Endodermal cell (in vitro differentiated cells): ENCODE results near the gene FAM13B. TPM values are rescaled to one million over a fixed set of nuclear protein-coding genes. Genes with fewer than 3 reads are reported as not detected.
A peak's percentile ranks its signal among the peaks of the same experiment; 100 is the strongest.

Experiments
- DNase-seq: peaks from one replicate; pipeline ENCODE4 v3.0.0-alpha.2; 2017
- H3K27ac ChIP-seq: 2 replicates; pipeline ENCODE4 v1.5.1; 2013; ENCODE audit warnings: mild to moderate bottlenecking, low read depth, low read length, moderate library complexity
- H3K27me3 ChIP-seq: 2 replicates; pipeline ENCODE4 v1.6.1; 2013; ENCODE audit warnings: mild to moderate bottlenecking, low read length, moderate library complexity; ENCODE audit not compliant: insufficient read depth, control insufficient read depth, poor library complexity, severe bottlenecking
- H3K36me3 ChIP-seq: 2 replicates; pipeline ENCODE4 v1.7.0; 2013; ENCODE audit warnings: mild to moderate bottlenecking, low read length, moderate library complexity; ENCODE audit not compliant: control insufficient read depth, insufficient read depth
- H3K4me1 ChIP-seq: one replicate; pipeline ENCODE4 v1.7.0; 2013; ENCODE audit warnings: low read length; ENCODE audit not compliant: control insufficient read depth, insufficient read depth
- H3K4me3 ChIP-seq: 2 replicates; pipeline ENCODE4 v1.5.1; 2013; ENCODE audit warnings: mild to moderate bottlenecking, low read length, moderate library complexity
- H3K9ac ChIP-seq: 2 replicates; pipeline ENCODE4 v1.6.1; 2013; ENCODE audit warnings: mild to moderate bottlenecking, low read length, moderate library complexity; ENCODE audit not compliant: poor library complexity, severe bottlenecking; ENCODE audit errors: extremely low read depth
- H3K9me3 ChIP-seq: 2 replicates; pipeline ENCODE4 v1.6.1; 2013; ENCODE audit warnings: mild to moderate bottlenecking, low read length, moderate library complexity; ENCODE audit not compliant: control insufficient read depth
- H3K27ac Mint-ChIP-seq: 2 replicates; pipeline ENCODE4 v1.8.0; 2020; ENCODE audit warnings: mixed read lengths
- H3K27me3 Mint-ChIP-seq: 2 replicates; pipeline ENCODE4 v1.8.0; 2021; ENCODE audit warnings: mild to moderate bottlenecking, mixed read lengths; ENCODE audit not compliant: insufficient read depth
- H3K36me3 Mint-ChIP-seq: 2 replicates; pipeline ENCODE4 v1.8.0; 2020; ENCODE audit warnings: low read depth, mixed read lengths
- H3K4me1 Mint-ChIP-seq: 2 replicates; pipeline ENCODE4 v1.8.0; 2020; ENCODE audit warnings: mixed read lengths
- H3K4me3 Mint-ChIP-seq: 2 replicates; pipeline ENCODE4 v1.8.0; 2020; ENCODE audit warnings: mild to moderate bottlenecking, moderate library complexity, mixed read lengths
- H3K9me3 Mint-ChIP-seq: 2 replicates; pipeline ENCODE4 v1.8.0; 2020; ENCODE audit warnings: mild to moderate bottlenecking, mixed read lengths
- WGBS, 2 experiments: methylation state at CpG; one replicate each; pipeline versions ENCODE4 v1.1.5 to v1.1.7; 2013; ENCODE audit warnings: missing lambda C conversion rate in 2 of 2, mixed read lengths in 1 of 2; ENCODE audit not compliant: insufficient coverage in 1 of 2, insufficient read length in 1 of 2; 5-methylcytosine and 5-hydroxymethylcytosine counted together
- total RNA-seq, 2 donors: library from RNA; stranded (reverse); fragmentation: NEBNext Ultra II Directional in 1 of 2; extraction: Animal tissue kit (Norgen Biotek cat#: 25700) in 1 of 2; gene quantifications; 2 replicates in 1 of 2; 3 replicates in 1 of 2; pipeline ENCODE4 v1.2.1, GENCODE V29; 2021
- TF ChIP-seq, protein P1 (sequence below): fragments of 200-600 bp; sonication (generic); conservative IDR thresholded peaks from 2 replicates; pipeline ENCODE4 v1.5.0; 2021; ENCODE audit warnings: antibody characterized with exemption, mild to moderate bottlenecking

The FAM13B gene
- total RNA-seq, 2 donors from 2014 or later = 22.9 to 28.7 TPM

DNA sequence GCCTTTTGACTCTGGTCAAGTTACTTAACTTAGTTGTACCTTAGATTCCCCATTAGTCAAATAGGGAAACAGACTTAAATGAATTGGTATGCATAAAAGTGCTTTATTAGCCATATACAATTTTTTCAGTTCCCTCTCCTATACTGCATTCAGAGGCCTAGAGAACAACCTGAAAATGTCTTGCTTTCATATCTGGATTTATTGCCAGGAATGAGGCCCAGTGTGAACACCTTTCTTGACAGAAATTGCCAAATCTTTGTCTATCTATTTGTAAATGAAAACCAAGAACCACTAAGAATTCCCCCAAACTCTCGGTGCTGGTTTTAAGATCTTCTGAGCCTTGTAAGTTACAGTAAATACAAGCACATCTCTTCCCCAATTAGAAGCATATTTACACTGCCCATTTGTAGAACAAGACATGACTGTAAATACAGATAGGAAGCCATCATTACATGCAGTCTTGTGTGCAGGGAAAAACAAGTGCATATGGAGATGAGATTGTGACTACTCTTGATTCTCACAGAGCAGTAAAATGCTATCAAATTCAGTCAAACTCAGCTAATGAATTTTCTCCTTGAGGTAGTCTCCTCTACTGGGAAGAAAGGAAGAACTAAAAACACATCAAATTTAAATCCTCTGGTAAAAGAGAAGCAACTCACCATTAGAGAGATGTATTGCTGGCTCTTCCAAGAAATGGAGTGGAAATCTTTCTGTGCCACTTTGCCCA, 5.2 kb upstream of the FAM13B start:
- H3K4me3 ChIP-seq = no peak overlapping the region
- WGBS, 2 experiments = 79% methylated on average over 1 of the region's 1 CpG; no CpG with 5 or more reads in 1 of the 2 experiments

DNA sequence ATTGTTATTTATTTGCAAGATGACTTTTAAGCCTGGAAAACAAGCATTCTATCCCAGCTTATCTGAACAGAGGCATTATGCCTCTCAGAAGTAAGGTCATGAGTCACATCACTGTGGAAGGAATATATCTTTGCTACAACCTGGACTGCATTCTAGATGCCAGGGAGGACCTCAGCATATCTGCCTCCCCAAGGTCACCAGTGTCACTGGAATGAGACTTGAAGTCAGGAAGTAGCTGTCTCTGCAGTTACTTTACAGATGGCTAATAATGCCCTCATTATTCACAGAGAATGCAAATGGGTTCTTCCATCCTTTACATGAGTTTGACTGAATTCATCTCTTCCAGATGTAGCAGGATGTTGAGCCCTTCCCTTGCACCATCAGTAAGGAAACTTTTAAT, 4.4 kb upstream of the FAM13B start:
- no peak overlapping the region for H3K4me3 ChIP-seq
- DNase-seq = no peak
- no peak overlapping the region for H3K27ac Mint-ChIP-seq
- no peaks in the 10 kb centered on the region for H3K4me1 ChIP-seq
- H3K4me1 Mint-ChIP-seq = peaks cover 4% of the 10 kb centered on the region
- H3K36me3 Mint-ChIP-seq = no peaks in the 10 kb centered on the region
- H3K27ac ChIP-seq = no peak overlapping the region
- no peaks in the 10 kb centered on the region for H3K9me3 ChIP-seq
- no peak overlapping the region for H3K4me3 Mint-ChIP-seq
- H3K9me3 Mint-ChIP-seq = no peaks in the 10 kb centered on the region
- TF ChIP-seq, protein P1, sequence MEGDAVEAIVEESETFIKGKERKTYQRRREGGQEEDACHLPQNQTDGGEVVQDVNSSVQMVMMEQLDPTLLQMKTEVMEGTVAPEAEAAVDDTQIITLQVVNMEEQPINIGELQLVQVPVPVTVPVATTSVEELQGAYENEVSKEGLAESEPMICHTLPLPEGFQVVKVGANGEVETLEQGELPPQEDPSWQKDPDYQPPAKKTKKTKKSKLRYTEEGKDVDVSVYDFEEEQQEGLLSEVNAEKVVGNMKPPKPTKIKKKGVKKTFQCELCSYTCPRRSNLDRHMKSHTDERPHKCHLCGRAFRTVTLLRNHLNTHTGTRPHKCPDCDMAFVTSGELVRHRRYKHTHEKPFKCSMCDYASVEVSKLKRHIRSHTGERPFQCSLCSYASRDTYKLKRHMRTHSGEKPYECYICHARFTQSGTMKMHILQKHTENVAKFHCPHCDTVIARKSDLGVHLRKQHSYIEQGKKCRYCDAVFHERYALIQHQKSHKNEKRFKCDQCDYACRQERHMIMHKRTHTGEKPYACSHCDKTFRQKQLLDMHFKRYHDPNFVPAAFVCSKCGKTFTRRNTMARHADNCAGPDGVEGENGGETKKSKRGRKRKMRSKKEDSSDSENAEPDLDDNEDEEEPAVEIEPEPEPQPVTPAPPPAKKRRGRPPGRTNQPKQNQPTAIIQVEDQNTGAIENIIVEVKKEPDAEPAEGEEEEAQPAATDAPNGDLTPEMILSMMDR = no peak
- no peaks in the 10 kb centered on the region for H3K27me3 ChIP-seq
- H3K36me3 ChIP-seq = no peaks in the 10 kb centered on the region
- no peaks in the 10 kb centered on the region for H3K27me3 Mint-ChIP-seq
- H3K9ac ChIP-seq = no peak overlapping the region

More for the DNA sequence above, 5.2 kb upstream of the FAM13B start:
- Histone ChIP-seq H3K9me3 (no peaks in the 10 kb centered on the region), H3K36me3 (no peaks in the 10 kb centered on the region), H3K4me1 (no peaks in the 10 kb centered on the region), H3K9ac (no peak overlapping the region), H3K27ac (no peak overlapping the region), H3K27me3 (no peaks in the 10 kb centered on the region)
- Mint-ChIP-seq H3K9me3 (no peaks in the 10 kb centered on the region), H3K27ac (no peak overlapping the region), H3K27me3 (peaks cover 2% of the 10 kb centered on the region), H3K4me3 (no peak overlapping the region), H3K36me3 (no peaks in the 10 kb centered on the region), H3K4me1 (peaks cover 4% of the 10 kb centered on the region)
- TF ChIP-seq, protein P1 = no peak
- DNase-seq = no peak

DNA sequence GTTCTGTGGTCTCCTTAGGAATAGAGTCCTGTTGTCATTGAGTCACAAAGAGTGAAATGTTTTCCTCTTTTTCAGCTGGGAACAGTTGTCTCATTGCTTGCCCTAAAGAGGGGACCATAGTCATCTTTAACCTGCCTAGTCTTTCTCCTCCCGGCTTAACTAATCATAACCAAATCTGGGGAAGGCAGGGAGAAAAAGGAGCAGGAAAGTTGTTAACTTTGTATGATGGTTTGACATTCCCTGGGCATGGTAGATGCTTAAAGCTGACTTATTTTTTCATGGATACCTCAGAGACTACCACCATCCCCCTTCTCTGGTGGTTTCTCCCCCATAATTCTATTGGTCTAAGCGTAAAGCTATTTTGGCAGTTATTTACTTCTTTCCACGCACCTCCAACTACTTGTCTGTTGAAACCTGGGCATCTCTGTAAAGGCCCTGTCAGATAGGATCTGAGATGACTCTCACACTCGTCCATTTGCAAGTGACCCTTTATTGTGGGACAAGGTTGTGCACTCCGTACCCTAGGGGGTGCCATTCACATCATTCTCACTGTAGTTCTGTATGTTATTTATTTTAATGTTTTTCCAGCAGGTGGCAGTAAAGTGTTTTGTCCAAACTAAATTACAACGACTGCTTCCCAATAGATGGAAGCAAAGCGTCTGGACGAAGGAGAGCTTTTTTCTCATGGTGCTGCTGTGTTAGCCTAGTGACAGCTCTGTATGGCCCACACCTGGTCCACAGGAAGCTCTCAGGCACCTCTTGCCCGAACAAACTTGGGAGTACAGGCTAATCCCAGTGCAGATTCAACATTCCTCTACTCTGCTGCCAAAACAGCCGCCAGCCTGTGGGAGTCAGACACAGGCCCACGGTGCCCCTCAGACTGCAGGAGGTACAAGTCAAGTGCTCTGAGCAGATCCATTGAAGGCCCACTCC, 3.0 kb upstream of the FAM13B start:
- DNase-seq = peak; percentile 85
- Histone ChIP-seq H3K4me1 (peaks cover 2% of the 10 kb centered on the region), H3K27me3 (no peaks in the 10 kb centered on the region), H3K27ac (no peak overlapping the region), H3K4me3 (no peak overlapping the region), H3K36me3 (no peaks in the 10 kb centered on the region), H3K9me3 (no peaks in the 10 kb centered on the region), H3K9ac (no peak overlapping the region)
- no peak overlapping the region for H3K27ac Mint-ChIP-seq
- H3K4me1 Mint-ChIP-seq = peaks cover 12% of the 10 kb centered on the region
- 50% methylated on average over 10 to 11 of the region's 11 CpGs for WGBS, 2 experiments
- no peaks in the 10 kb centered on the region for H3K27me3 Mint-ChIP-seq
- H3K9me3 Mint-ChIP-seq = no peaks in the 10 kb centered on the region
- TF ChIP-seq, protein P1 = peak; percentile 92
- H3K36me3 Mint-ChIP-seq = no peaks in the 10 kb centered on the region
- H3K4me3 Mint-ChIP-seq = no peak overlapping the region
